ENCODE data around the gene TFEB. TPM values are rescaled to one million over a fixed set of nuclear protein-coding genes. Genes with fewer than 3 reads are reported as not detected.

Gene TFEB
- total and polyA plus RNA-seq, 10 of the 15 experiments (the other 5 are each of a cell fraction or from before 2014, with no cell fraction given) = 0.84 to 108 (median 60.8) TPM

DNA sequence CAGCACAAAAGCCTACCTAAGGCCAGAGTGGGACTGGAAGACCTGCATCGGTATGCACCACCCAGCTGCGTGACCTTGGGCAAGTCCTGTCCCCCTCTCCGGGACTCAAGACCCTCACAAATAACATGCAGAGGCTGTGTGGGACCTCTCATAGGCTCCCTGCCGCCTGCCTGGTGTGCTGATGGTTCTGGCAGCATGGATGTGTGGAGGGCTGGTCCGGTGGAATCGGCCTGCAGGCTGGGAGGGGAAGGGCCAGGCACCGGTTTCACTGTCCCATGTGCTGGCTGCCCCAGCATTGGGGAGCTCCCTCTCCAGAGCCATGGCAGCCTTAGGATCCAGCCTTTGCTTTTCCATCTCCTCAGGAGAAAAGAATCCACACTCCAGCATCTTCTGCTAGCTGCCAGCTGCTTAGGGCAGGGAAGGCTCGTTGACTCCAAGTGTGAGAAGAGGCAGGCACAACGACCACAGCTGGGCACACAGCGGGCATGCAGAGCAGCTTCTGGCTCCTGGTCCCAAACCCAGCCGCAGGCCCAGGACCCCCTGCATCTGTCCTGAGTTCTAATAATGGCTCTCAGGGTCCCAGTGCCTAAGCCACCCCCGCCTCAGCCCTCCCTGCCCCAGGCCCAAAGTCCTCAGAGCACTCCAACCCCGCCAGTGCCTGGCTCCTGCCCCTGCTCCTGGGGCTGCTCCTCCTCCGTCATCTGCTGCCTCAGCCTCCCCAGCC, 32.5 kb downstream of the TFEB start (continued):
- no peak for TF ChIP-seq EZH2 (IDR thresholded peaks at IDR 0.05; ENCODE audit: borderline replicate concordance, control insufficient read depth, low read depth, low read length)
- no peak for TF ChIP-seq BACH1 (IDR thresholded peaks at IDR 0.05; ENCODE audit: borderline replicate concordance)
- TF ChIP-seq, protein P1, sequence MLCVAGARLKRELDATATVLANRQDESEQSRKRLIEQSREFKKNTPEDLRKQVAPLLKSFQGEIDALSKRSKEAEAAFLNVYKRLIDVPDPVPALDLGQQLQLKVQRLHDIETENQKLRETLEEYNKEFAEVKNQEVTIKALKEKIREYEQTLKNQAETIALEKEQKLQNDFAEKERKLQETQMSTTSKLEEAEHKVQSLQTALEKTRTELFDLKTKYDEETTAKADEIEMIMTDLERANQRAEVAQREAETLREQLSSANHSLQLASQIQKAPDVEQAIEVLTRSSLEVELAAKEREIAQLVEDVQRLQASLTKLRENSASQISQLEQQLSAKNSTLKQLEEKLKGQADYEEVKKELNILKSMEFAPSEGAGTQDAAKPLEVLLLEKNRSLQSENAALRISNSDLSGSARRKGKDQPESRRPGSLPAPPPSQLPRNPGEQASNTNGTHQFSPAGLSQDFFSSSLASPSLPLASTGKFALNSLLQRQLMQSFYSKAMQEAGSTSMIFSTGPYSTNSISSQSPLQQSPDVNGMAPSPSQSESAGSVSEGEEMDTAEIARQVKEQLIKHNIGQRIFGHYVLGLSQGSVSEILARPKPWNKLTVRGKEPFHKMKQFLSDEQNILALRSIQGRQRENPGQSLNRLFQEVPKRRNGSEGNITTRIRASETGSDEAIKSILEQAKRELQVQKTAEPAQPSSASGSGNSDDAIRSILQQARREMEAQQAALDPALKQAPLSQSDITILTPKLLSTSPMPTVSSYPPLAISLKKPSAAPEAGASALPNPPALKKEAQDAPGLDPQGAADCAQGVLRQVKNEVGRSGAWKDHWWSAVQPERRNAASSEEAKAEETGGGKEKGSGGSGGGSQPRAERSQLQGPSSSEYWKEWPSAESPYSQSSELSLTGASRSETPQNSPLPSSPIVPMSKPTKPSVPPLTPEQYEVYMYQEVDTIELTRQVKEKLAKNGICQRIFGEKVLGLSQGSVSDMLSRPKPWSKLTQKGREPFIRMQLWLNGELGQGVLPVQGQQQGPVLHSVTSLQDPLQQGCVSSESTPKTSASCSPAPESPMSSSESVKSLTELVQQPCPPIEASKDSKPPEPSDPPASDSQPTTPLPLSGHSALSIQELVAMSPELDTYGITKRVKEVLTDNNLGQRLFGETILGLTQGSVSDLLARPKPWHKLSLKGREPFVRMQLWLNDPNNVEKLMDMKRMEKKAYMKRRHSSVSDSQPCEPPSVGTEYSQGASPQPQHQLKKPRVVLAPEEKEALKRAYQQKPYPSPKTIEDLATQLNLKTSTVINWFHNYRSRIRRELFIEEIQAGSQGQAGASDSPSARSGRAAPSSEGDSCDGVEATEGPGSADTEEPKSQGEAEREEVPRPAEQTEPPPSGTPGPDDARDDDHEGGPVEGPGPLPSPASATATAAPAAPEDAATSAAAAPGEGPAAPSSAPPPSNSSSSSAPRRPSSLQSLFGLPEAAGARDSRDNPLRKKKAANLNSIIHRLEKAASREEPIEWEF (IDR thresholded peaks at IDR 0.05; ENCODE audit: insufficient replicate concordance, low read depth, low read length) = no peak
- no peak for TF ChIP-seq TAF1 (IDR thresholded peaks at IDR 0.05; ENCODE audit: borderline replicate concordance, low read depth, low read length)
- no peak for TF ChIP-seq TCF3 (IDR thresholded peaks at IDR 0.05; ENCODE audit: borderline replicate concordance, insufficient read depth, low read depth, low read length)
- TF ChIP-seq, protein P2, sequence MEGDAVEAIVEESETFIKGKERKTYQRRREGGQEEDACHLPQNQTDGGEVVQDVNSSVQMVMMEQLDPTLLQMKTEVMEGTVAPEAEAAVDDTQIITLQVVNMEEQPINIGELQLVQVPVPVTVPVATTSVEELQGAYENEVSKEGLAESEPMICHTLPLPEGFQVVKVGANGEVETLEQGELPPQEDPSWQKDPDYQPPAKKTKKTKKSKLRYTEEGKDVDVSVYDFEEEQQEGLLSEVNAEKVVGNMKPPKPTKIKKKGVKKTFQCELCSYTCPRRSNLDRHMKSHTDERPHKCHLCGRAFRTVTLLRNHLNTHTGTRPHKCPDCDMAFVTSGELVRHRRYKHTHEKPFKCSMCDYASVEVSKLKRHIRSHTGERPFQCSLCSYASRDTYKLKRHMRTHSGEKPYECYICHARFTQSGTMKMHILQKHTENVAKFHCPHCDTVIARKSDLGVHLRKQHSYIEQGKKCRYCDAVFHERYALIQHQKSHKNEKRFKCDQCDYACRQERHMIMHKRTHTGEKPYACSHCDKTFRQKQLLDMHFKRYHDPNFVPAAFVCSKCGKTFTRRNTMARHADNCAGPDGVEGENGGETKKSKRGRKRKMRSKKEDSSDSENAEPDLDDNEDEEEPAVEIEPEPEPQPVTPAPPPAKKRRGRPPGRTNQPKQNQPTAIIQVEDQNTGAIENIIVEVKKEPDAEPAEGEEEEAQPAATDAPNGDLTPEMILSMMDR (IDR thresholded peaks at IDR 0.05 in 2 of 3, conservative IDR thresholded peaks at IDR 0.05 in 1 of 3; ENCODE audit: control insufficient read depth in 2 of 3, extremely low read depth in 1 of 3, insufficient read depth in 1 of 3, low read depth in 3 of 3, low read length in 3 of 3) = no peak
- TF ChIP-seq, protein P3, sequence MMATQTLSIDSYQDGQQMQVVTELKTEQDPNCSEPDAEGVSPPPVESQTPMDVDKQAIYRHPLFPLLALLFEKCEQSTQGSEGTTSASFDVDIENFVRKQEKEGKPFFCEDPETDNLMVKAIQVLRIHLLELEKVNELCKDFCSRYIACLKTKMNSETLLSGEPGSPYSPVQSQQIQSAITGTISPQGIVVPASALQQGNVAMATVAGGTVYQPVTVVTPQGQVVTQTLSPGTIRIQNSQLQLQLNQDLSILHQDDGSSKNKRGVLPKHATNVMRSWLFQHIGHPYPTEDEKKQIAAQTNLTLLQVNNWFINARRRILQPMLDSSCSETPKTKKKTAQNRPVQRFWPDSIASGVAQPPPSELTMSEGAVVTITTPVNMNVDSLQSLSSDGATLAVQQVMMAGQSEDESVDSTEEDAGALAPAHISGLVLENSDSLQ (IDR thresholded peaks at IDR 0.05) = no peak
- no peak for TF ChIP-seq KDM1A (IDR thresholded peaks at IDR 0.05; ENCODE audit: borderline replicate concordance)

All from GM12878 (cell line).